ENCODE measurements around the gene CDK5RAP2.

CDK5RAP2 gene

GRCh38 chr9:120350596-120350995 lies 229.4 kb downstream of the CDK5RAP2 start:
- no peak overlapping the region for H3K4me3 ChIP-seq
- TF ChIP-seq, protein P1, sequence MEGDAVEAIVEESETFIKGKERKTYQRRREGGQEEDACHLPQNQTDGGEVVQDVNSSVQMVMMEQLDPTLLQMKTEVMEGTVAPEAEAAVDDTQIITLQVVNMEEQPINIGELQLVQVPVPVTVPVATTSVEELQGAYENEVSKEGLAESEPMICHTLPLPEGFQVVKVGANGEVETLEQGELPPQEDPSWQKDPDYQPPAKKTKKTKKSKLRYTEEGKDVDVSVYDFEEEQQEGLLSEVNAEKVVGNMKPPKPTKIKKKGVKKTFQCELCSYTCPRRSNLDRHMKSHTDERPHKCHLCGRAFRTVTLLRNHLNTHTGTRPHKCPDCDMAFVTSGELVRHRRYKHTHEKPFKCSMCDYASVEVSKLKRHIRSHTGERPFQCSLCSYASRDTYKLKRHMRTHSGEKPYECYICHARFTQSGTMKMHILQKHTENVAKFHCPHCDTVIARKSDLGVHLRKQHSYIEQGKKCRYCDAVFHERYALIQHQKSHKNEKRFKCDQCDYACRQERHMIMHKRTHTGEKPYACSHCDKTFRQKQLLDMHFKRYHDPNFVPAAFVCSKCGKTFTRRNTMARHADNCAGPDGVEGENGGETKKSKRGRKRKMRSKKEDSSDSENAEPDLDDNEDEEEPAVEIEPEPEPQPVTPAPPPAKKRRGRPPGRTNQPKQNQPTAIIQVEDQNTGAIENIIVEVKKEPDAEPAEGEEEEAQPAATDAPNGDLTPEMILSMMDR (IDR thresholded peaks at IDR 0.05): no peak
- no peak overlapping the region for H3K27ac ChIP-seq
- DNase-seq (ENCODE audit: low spot score): no peak

- TF ChIP-seq, protein P1 (IDR thresholded peaks at IDR 0.05): no peak
- Histone ChIP-seq H3K27ac (no peak overlapping the region), H3K4me3 (no peak overlapping the region)
- no peak for DNase-seq (ENCODE audit: low spot score)
Observed at GRCh38 chr9:120348951-120349429, 231.0 kb downstream of the CDK5RAP2 start.

GRCh38 chr9:120345379-120345778 lies 234.6 kb downstream of the CDK5RAP2 start:
- DNase-seq (ENCODE audit: low spot score): no peak
- H3K4me3 ChIP-seq: no peak overlapping the region
- H3K27ac ChIP-seq: no peak overlapping the region
- TF ChIP-seq, protein P1 (IDR thresholded peaks at IDR 0.05): no peak

GRCh38 chr9:120344230-120344629 lies 235.7 kb downstream of the CDK5RAP2 start:
- no peak for DNase-seq (ENCODE audit: low spot score)
- TF ChIP-seq, protein P1 (IDR thresholded peaks at IDR 0.05): no peak
- Histone ChIP-seq H3K27ac (no peak overlapping the region), H3K4me3 (no peak overlapping the region)

DNA sequence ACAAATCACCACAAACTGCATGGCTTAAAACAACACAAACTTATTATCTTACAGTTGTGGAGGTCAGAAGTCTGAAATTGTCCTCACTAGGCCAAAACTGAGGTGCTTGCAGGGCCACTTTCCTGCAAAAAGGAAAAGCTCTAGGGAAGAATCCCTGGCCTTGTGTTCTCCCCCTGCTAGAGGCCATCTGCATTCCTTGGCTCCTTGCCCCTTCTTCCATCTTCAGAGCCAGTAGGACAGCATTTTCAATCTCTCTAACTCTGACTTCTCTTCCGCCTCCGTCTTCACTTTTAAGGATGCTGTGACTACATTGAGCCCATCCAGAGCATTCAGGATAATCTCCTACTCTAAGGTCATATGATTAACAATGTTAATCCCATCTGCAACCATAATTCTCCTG lies 236.6 kb downstream of the CDK5RAP2 start:
- H3K27ac ChIP-seq: no peak overlapping the region
- TF ChIP-seq, protein P1 (IDR thresholded peaks at IDR 0.05): no peak
- no peak for DNase-seq (ENCODE audit: low spot score)
- no peak overlapping the region for H3K4me3 ChIP-seq

All from coronary artery (tissue), 2 donors.